ENCODE data around the gene TAF4. TPM values are rescaled to one million over a fixed set of nuclear protein-coding genes. Genes with fewer than 3 reads are reported as not detected.

TAF4 gene
- total and polyA plus RNA-seq, 2 of the 13 experiments (the other 11 are each of a cell fraction or from before 2014, with no cell fraction given) = 5.9 to 12.0 TPM

DNA sequence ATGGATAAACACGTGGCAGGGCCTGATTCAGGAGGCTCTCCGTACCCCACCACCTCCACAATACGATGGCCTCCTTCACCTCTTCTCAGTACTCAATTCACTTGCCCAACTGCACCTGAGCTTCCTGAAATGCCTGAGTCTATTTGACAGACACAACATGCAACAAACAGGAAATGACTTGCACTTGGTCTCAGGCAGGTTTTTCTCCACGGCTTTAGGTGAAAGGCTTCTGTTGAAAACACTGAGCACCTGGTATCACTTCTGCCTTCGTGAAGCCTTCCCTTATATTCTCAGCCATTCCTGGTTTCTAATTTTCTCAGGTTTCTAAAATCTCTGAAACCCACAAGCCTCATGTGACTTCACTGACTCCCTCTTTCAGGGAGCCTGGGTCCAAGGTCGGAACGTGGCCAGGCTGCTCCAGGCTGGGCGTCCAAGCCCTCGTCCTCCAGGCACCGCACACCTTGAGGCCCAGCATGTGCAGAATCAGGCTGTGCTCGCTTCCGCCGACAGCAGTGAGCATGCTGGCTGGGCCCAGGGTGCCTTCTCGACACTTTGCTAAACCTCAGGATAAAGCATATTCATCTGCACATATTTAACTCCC, 34.7 kb downstream of the TAF4 start (continued):
- TF ChIP-seq, protein P1, sequence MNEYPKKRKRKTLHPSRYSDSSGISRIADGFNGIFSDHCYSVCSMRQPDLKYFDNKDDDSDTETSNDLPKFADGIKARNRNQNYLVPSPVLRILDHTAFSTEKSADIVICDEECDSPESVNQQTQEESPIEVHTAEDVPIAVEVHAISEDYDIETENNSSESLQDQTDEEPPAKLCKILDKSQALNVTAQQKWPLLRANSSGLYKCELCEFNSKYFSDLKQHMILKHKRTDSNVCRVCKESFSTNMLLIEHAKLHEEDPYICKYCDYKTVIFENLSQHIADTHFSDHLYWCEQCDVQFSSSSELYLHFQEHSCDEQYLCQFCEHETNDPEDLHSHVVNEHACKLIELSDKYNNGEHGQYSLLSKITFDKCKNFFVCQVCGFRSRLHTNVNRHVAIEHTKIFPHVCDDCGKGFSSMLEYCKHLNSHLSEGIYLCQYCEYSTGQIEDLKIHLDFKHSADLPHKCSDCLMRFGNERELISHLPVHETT (CRISPR knock-in tag; conservative IDR thresholded peaks at IDR 0.05) = no peak
- TF ChIP-seq ATF7-NPFF (CRISPR knock-in tag; IDR thresholded peaks at IDR 0.05; ENCODE audit: low read depth) (no peak), MTF2 (CRISPR knock-in tag; IDR thresholded peaks at IDR 0.05; ENCODE audit: borderline replicate concordance) (no peak), PRDM4 (CRISPR knock-in tag; IDR thresholded peaks at IDR 0.05; ENCODE audit: borderline replicate concordance) (no peak), ZBTB38 (CRISPR knock-in tag; IDR thresholded peaks at IDR 0.05) (peak; percentile 100), ZNF607 (CRISPR knock-in tag; IDR thresholded peaks at IDR 0.05; ENCODE audit: borderline replicate concordance) (no peak), ZNF576 (CRISPR knock-in tag; IDR thresholded peaks at IDR 0.05) (no peak), KLF11 (CRISPR knock-in tag; IDR thresholded peaks at IDR 0.05) (no peak), ZNF274 (CRISPR knock-in tag; IDR thresholded peaks at IDR 0.05) (no peak), ZFP90 (CRISPR knock-in tag; IDR thresholded peaks at IDR 0.05; ENCODE audit: borderline replicate concordance) (no peak), MLLT10 (CRISPR knock-in tag; IDR thresholded peaks at IDR 0.05) (no peak), PAXIP1 (CRISPR knock-in tag; conservative IDR thresholded peaks at IDR 0.05) (no peak), ZNF577 (CRISPR knock-in tag; IDR thresholded peaks at IDR 0.05; ENCODE audit: borderline replicate concordance, low read depth) (no peak), CERS6 (CRISPR knock-in tag; IDR thresholded peaks at IDR 0.05) (peak; percentile 12; the same call in 1 of the 2 replicates)
- TF ChIP-seq, protein P2, sequence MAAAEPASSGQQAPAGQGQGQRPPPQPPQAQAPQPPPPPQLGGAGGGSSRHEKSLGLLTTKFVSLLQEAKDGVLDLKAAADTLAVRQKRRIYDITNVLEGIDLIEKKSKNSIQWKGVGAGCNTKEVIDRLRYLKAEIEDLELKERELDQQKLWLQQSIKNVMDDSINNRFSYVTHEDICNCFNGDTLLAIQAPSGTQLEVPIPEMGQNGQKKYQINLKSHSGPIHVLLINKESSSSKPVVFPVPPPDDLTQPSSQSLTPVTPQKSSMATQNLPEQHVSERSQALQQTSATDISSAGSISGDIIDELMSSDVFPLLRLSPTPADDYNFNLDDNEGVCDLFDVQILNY (CRISPR knock-in tag; conservative IDR thresholded peaks at IDR 0.05) = no peak
- TF ChIP-seq, protein P3, sequence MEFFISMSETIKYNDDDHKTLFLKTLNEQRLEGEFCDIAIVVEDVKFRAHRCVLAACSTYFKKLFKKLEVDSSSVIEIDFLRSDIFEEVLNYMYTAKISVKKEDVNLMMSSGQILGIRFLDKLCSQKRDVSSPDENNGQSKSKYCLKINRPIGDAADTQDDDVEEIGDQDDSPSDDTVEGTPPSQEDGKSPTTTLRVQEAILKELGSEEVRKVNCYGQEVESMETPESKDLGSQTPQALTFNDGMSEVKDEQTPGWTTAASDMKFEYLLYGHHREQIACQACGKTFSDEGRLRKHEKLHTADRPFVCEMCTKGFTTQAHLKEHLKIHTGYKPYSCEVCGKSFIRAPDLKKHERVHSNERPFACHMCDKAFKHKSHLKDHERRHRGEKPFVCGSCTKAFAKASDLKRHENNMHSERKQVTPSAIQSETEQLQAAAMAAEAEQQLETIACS (CRISPR knock-in tag; IDR thresholded peaks at IDR 0.05) = no peak
- TF ChIP-seq, protein P4, sequence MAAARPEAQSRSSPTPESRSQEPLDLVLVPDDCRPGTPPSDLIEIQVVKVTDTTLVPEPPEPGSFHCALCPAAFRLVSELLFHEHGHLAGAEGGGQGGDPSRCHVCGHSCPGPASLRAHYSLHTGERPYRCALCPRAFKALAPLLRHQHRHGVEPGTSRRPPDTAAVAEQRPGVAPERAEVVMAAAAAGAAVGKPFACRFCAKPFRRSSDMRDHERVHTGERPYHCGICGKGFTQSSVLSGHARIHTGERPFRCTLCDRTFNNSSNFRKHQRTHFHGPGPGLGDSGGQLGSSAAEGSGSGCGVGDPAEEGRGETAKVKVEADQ (CRISPR knock-in tag; IDR thresholded peaks at IDR 0.05; ENCODE audit: borderline replicate concordance) = peak; percentile 80

Measured in HepG2 (cell line).